ENCODE results near the gene GNG7.

GNG7 gene

GRCh38 chr19:2492870-2493269 is 209.6 kb downstream of the GNG7 start:
- no peaks in the 10 kb centered on the region for H3K36me3 ChIP-seq (ENCODE audit: low read depth)
- TF ChIP-seq CTCF (IDR thresholded peaks at IDR 0.05; ENCODE audit: poor library complexity, severe bottlenecking): no peak
- H3K4me1 ChIP-seq (ENCODE audit: insufficient read depth, poor library complexity, severe bottlenecking): peaks cover 31% of the 10 kb centered on the region
- no peaks in the 10 kb centered on the region for H3K27me3 ChIP-seq (ENCODE audit: insufficient read depth, poor library complexity, severe bottlenecking)
- peak overlapping the region; percentile 95 for H3K27ac ChIP-seq (ENCODE audit: poor library complexity, severe bottlenecking)
- no peak overlapping the region for H3K4me3 ChIP-seq (ENCODE audit: severe bottlenecking)
- H3K9me3 ChIP-seq (ENCODE audit: severe bottlenecking): no peaks in the 10 kb centered on the region
- no peak for ATAC-seq (ENCODE audit: low read depth)
- DNase-seq (ENCODE audit: low spot score): no peak

GRCh38 chr19:2491130-2491801 is 211.2 kb downstream of the GNG7 start:
- DNase-seq (ENCODE audit: low spot score): peak; percentile 91
- peak; percentile 71 for ATAC-seq (ENCODE audit: low read depth)
- Histone ChIP-seq H3K27me3 (ENCODE audit: insufficient read depth, poor library complexity, severe bottlenecking) (no peaks in the 10 kb centered on the region), H3K9me3 (ENCODE audit: severe bottlenecking) (no peaks in the 10 kb centered on the region), H3K27ac (ENCODE audit: poor library complexity, severe bottlenecking) (peak overlapping the region; percentile 95), H3K4me3 (ENCODE audit: severe bottlenecking) (no peak overlapping the region), H3K36me3 (ENCODE audit: low read depth) (no peaks in the 10 kb centered on the region), H3K4me1 (ENCODE audit: insufficient read depth, poor library complexity, severe bottlenecking) (peaks cover 31% of the 10 kb centered on the region)
- no peak for TF ChIP-seq CTCF (IDR thresholded peaks at IDR 0.05; ENCODE audit: poor library complexity, severe bottlenecking)

GRCh38 chr19:2490659-2491058 is 211.8 kb downstream of the GNG7 start:
- H3K36me3 ChIP-seq (ENCODE audit: low read depth): no peaks in the 10 kb centered on the region
- ATAC-seq (ENCODE audit: low read depth) (no peak), DNase-seq (ENCODE audit: low spot score) (no peak)
- no peak overlapping the region for H3K4me3 ChIP-seq (ENCODE audit: severe bottlenecking)
- peak overlapping the region; percentile 95 for H3K27ac ChIP-seq (ENCODE audit: poor library complexity, severe bottlenecking)
- H3K9me3 ChIP-seq (ENCODE audit: severe bottlenecking): no peaks in the 10 kb centered on the region
- no peaks in the 10 kb centered on the region for H3K27me3 ChIP-seq (ENCODE audit: insufficient read depth, poor library complexity, severe bottlenecking)
- H3K4me1 ChIP-seq (ENCODE audit: insufficient read depth, poor library complexity, severe bottlenecking): peaks cover 31% of the 10 kb centered on the region
- TF ChIP-seq CTCF (IDR thresholded peaks at IDR 0.05; ENCODE audit: poor library complexity, severe bottlenecking): no peak

GRCh38 chr19:2488942-2489731 is 213.4 kb downstream of the GNG7 start:
- H3K4me3 ChIP-seq (ENCODE audit: severe bottlenecking): no peak overlapping the region
- no peak for TF ChIP-seq CTCF (IDR thresholded peaks at IDR 0.05; ENCODE audit: poor library complexity, severe bottlenecking)
- ATAC-seq (ENCODE audit: low read depth) (peak; percentile 15; the same call in 1 of the 3 replicates), DNase-seq (ENCODE audit: low spot score) (no peak)
- no peak overlapping the region for H3K27ac ChIP-seq (ENCODE audit: poor library complexity, severe bottlenecking)
- H3K9me3 ChIP-seq (ENCODE audit: severe bottlenecking): no peaks in the 10 kb centered on the region
- H3K36me3 ChIP-seq (ENCODE audit: low read depth): no peaks in the 10 kb centered on the region
- H3K27me3 ChIP-seq (ENCODE audit: insufficient read depth, poor library complexity, severe bottlenecking): no peaks in the 10 kb centered on the region
- H3K4me1 ChIP-seq (ENCODE audit: insufficient read depth, poor library complexity, severe bottlenecking): peaks cover 22% of the 10 kb centered on the region
